Activated CD8-positive, alpha-beta T cell treated with anti-CD3 and anti-CD28 coated beads for 36 hours (primary cell): ENCODE measurements around the gene NCBP2L. TPM values are rescaled to one million over a fixed set of nuclear protein-coding genes. Genes with fewer than 3 reads are reported as not detected.

Experiments
- ATAC-seq: fragments of 200-7000 bp; cut with Tn5 transposase; one replicate; pipeline ENCODE4 v1.10.0; 2021; ENCODE audit warnings: mild to moderate bottlenecking, moderate library complexity
- CTCF ChIA-PET: fragments of 350-600 bp; sonication (Branson Sonifier 250); formaldehyde crosslinking; loops from one replicate; lab custom pipeline; 2021; ENCODE audit warnings: antibody characterized with exemption; lab: Charles Lee
- POLR2A ChIA-PET: fragments of 350-600 bp; sonication (Branson Sonifier 250); formaldehyde crosslinking; loops from one replicate; lab custom pipeline; 2021; ENCODE audit warnings: antibody characterized with exemption; lab: Charles Lee
- DNase-seq: peaks from one replicate; pipeline ENCODE4 v3.0.0-alpha.2; 2020
- H3K27ac Mint-ChIP-seq: one replicate; pipeline ENCODE4 v1.8.0; 2021; ENCODE audit warnings: mild to moderate bottlenecking, mixed read lengths
- H3K27me3 Mint-ChIP-seq: one replicate; pipeline ENCODE4 v1.8.0; 2021; ENCODE audit warnings: mixed read lengths
- H3K36me3 Mint-ChIP-seq: one replicate; pipeline ENCODE4 v1.8.0; 2021; ENCODE audit warnings: low read depth, mixed read lengths
- H3K4me1 Mint-ChIP-seq: one replicate; pipeline ENCODE4 v1.8.0; 2021; ENCODE audit warnings: low read depth, mixed read lengths
- H3K4me3 Mint-ChIP-seq: one replicate; pipeline ENCODE4 v1.8.0; 2021; ENCODE audit warnings: mild to moderate bottlenecking, moderate library complexity, mixed read lengths
- H3K9me3 Mint-ChIP-seq: one replicate; pipeline ENCODE4 v1.8.0; 2021; ENCODE audit warnings: mixed read lengths
- intact Hi-C: fragments of 100-400 bp; cut with micrococcal nuclease; formaldehyde crosslinking; loops from one replicate; pipeline ENCODE4 v1.10.0; 2022
- total RNA-seq, 2 experiments: library from RNA; stranded (reverse); gene quantifications; one replicate each; pipeline ENCODE4 v1.2.3, GENCODE V29; 2021
- TF ChIP-seq, protein P1 (sequence below): fragments of 200-600 bp; IDR thresholded peaks from one replicate; pipeline ENCODE4 v1.8.0; 2022; ENCODE audit warnings: antibody characterized with exemption, mild to moderate bottlenecking

The NCBP2L gene
- total RNA-seq, 2 experiments from 2014 or later, result not detected

DNA sequence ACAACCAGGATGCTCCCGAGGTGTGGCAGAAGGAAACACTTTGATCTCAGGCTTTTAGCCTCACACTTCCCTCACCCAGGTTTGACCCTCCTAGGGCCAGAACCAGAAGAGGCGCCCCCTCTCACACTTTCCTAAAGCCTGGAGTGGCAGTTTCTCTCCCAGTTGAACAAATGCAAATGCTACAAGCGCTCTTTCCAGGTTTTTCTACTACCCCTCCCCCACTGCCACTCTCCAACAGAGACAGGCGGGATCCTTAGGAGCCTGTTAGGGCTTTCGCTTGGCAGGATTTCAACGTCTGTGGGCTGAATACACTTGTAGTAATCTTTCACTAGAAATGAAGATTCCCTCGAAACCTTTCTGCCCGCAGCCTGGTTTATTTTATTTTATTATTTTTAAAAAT is 4.3 kb upstream of the NCBP2L start:
- H3K4me1 Mint-ChIP-seq, result peaks cover 15% of the 10 kb centered on the region
- no peak overlapping the region for H3K4me3 Mint-ChIP-seq
- H3K9me3 Mint-ChIP-seq, result no peaks in the 10 kb centered on the region
- TF ChIP-seq, protein P1, sequence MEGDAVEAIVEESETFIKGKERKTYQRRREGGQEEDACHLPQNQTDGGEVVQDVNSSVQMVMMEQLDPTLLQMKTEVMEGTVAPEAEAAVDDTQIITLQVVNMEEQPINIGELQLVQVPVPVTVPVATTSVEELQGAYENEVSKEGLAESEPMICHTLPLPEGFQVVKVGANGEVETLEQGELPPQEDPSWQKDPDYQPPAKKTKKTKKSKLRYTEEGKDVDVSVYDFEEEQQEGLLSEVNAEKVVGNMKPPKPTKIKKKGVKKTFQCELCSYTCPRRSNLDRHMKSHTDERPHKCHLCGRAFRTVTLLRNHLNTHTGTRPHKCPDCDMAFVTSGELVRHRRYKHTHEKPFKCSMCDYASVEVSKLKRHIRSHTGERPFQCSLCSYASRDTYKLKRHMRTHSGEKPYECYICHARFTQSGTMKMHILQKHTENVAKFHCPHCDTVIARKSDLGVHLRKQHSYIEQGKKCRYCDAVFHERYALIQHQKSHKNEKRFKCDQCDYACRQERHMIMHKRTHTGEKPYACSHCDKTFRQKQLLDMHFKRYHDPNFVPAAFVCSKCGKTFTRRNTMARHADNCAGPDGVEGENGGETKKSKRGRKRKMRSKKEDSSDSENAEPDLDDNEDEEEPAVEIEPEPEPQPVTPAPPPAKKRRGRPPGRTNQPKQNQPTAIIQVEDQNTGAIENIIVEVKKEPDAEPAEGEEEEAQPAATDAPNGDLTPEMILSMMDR, result no peak
- H3K36me3 Mint-ChIP-seq, result no peaks in the 10 kb centered on the region
- CTCF ChIA-PET, result no interaction called here
- no peaks in the 10 kb centered on the region for H3K27me3 Mint-ChIP-seq
- intact Hi-C loops, result loop anchor here (10.0 kb wide), 3 partner anchors 58 to 318 kb away; no protein-coding TSS in a partner anchor
- H3K27ac Mint-ChIP-seq, result no peak overlapping the region
- POLR2A ChIA-PET, result no interaction called here
- DNase-seq, result no peak
- no peak for ATAC-seq

DNA sequence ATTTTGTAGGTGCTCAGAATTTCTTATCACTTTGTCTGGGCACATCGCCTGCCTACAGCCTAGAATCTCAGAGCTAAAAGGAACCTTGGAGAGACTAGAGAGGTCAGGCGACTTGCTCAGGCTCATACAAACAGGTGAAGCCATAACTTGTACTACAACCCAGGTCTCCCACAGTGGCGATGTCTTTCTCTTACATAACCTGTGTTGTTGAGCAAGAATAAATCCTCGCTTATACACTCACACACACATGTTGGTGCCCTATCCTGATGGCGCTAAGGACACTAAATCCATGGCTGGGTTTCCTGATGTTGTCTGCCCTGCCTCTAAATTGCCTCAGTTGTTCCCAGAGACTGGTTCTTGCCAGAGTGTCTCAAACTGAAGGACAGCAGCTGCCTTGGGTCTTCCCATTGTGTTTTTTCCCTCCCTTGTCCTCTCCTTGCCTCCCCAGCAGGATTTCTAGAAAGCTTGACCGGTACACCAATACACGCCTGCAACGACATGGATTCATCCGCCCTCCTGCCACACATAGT is 3.6 kb upstream of the NCBP2L start:
- no peak overlapping the region for H3K4me3 Mint-ChIP-seq
- ChIA-PET CTCF (interaction anchor here (1.2 to 9.3 kb wide), 4 partner anchors 32 to 117 kb away, joined by 3 to 181 read pairs (median 34); no protein-coding TSS in a partner anchor), POLR2A (interaction anchor here (1.6 kb wide), 1 partner anchor 98 kb away, joined by 5 read pairs; no protein-coding TSS in a partner anchor)
- intact Hi-C loops, result loop anchor here (10.0 kb wide), 3 partner anchors 59 to 319 kb away; no protein-coding TSS in a partner anchor
- H3K27me3 Mint-ChIP-seq, result no peaks in the 10 kb centered on the region
- no peak for ATAC-seq
- H3K27ac Mint-ChIP-seq, result no peak overlapping the region
- H3K4me1 Mint-ChIP-seq, result peaks cover 15% of the 10 kb centered on the region
- TF ChIP-seq, protein P1, result no peak
- no peak for DNase-seq
- H3K9me3 Mint-ChIP-seq, result no peaks in the 10 kb centered on the region
- no peaks in the 10 kb centered on the region for H3K36me3 Mint-ChIP-seq

DNA sequence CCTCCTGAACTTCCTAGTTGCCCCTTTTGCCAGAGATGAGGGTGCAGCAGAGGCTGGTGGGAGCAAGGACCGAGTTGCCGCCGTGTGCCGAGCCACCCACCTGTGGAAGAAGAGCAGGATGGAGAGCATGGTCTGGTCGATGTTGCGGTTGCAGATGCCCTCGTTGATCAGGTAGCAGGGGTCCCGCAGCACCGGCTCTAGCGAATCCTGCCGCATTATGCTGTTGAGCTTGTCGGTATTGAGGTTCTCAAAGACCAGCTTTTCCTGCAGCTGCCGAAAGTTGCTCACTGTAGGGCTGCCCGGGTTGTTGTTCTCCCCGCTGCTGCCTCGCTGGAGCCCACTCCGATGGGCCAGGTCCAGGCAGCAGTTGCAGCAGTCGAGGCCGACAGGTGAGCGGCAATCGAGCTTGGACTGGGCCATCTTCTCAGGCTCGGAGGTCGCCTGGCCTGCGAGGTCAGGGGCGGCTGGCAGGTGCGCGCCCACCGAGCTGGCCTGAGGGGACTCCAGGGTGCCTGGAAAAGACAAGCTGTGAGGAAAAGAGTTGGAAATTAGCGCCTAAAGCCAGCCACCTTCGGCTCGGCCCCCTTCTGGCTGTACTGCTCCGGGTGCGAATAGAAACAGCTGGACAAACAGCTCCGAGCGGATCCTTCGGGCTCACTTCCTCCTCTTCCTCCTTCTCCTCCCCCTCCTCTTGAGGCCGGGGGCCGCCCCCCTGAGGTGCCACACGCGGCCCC is 2.4 kb upstream of the NCBP2L start:
- H3K4me1 Mint-ChIP-seq, result peaks cover 12% of the 10 kb centered on the region
- H3K4me3 Mint-ChIP-seq, result peak overlapping the region; percentile 82
- H3K36me3 Mint-ChIP-seq, result no peaks in the 10 kb centered on the region
- CTCF ChIA-PET, result interaction anchor here (0.9 to 9.3 kb wide), 15 partner anchors 10 to 234 kb away, joined by 3 to 181 read pairs (median 3); partner anchors contain the start of gene MID2
- H3K27ac Mint-ChIP-seq, result no peak overlapping the region
- TF ChIP-seq, protein P1, result no peak
- no peaks in the 10 kb centered on the region for H3K27me3 Mint-ChIP-seq
- no peaks in the 10 kb centered on the region for H3K9me3 Mint-ChIP-seq
- intact Hi-C loops, result loop anchor here (5.0 to 10.0 kb wide), 5 partner anchors 60 to 320 kb away; no protein-coding TSS in a partner anchor
- POLR2A ChIA-PET, result interaction anchor here (0.8 to 1.6 kb wide), 5 partner anchors 99 to 122 kb away, joined by 3 to 5 read pairs (median 3); no protein-coding TSS in a partner anchor
- ATAC-seq (no peak), DNase-seq (no peak)

DNA sequence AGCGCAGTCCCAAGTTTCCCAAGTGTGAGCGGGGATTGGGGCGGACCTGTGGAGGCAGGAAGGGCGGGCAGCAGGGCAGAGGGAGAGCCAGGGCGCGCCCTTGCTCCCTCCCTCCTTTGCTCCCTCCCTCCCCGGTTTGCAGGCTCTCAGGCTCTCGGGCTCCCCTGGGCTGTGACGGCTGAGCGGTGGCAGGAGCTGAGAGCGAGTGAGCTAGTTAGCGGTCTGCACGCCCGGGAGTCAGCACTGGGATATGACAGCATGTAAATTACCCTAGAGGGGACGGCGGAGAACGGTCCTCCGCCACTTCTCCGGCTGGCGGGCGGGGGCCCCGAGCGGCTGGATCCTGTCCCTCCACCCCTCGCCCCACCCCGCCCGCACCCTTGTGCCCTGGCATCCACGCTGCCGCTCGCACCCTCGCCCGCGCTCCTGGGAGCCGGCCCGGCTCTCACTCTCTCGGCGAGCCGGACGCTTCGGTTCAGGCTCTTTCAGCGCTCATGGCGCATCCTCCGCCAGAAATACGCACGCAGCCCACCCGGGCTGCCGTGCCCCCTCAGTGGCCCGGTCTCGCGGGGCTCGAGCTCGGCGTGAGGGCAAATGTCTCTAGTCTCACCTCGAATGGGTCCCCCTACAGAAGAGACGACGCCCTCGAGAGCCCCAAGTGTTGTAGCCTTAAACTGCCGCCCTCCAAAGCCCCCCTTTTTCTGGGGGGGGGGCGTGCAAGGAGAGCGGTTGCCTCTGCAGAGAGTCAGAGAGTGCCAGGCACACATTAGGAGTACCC is 1.6 kb upstream of the NCBP2L start, which contains the start of gene TSC22D3:
Gene TSC22D3, minus strand, starts transcription at position 54 of the 778 bp plus-strand sequence. CDS start 368 bp downstream, outside the sequence.
- CTCF ChIA-PET, result interaction anchor here (0.7 to 9.3 kb wide), 21 partner anchors 10 to 235 kb away, joined by 3 to 181 read pairs (median 9); partner anchors contain the start of genes MID2 and PRPS1
- peak; percentile 84 for ATAC-seq

More for the DNA sequence above, 1.6 kb upstream of the NCBP2L start, which contains the start of gene TSC22D3:
- peak; percentile 71 for DNase-seq
- peak within 1 kb of the TSS; percentile 82 for H3K4me3 Mint-ChIP-seq
- intact Hi-C loops, result loop anchor here (5.0 to 10.0 kb wide), 5 partner anchors 61 to 321 kb away; no protein-coding TSS in a partner anchor
- H3K27me3 Mint-ChIP-seq, result no peaks in the 10 kb centered on the region
- no peaks in the 10 kb centered on the region for H3K36me3 Mint-ChIP-seq
- H3K27ac Mint-ChIP-seq, result peak within 1 kb of the TSS; percentile 85
- TF ChIP-seq, protein P1, result no peak
- POLR2A ChIA-PET, result interaction anchor here (0.6 to 1.8 kb wide), 10 partner anchors 9 to 123 kb away, joined by 3 to 5 read pairs (median 3); no protein-coding TSS in a partner anchor
- H3K9me3 Mint-ChIP-seq, result no peaks in the 10 kb centered on the region
- H3K4me1 Mint-ChIP-seq, result peaks cover 10% of the 10 kb centered on the region
